ENCODE data around the gene MAPT. TPM values are rescaled to one million over a fixed set of nuclear protein-coding genes. Genes with fewer than 3 reads are reported as not detected.

Gene MAPT
- total RNA-seq, 1 experiment from 2014 or later, result 8.3 TPM

DNA sequence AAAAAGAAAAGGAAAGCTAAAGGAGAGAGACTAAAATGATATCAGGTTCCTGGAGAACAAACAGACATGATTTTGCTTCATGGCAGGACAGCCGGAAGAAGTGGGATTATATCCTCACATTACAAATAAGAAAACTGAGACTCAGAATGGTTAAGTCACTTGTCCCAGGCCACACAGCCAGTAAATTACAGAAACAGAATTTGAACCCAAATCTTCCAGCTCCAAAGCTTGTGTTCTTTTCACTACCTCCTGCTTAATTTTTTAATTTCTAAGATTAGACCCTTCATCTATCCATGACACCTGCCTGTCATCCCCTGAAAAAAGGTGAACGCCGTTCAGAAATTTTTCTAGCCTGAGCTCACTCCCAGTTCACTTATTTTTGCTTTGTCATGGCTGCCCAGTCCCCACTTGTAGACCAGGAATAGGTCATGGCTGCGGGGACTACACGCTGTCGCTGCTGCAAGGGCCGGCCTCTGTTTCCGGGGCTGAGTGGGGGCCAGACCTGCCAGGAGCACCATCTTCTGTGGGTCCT lies 36.1 kb downstream of the MAPT start:
- Histone ChIP-seq H3K4me3 (ENCODE audit: low read depth, low read length, poor library complexity, severe bottlenecking) (no peak overlapping the region), H3K4me1 (ENCODE audit: insufficient read depth, low read length, poor library complexity, severe bottlenecking) (no peaks in the 10 kb centered on the region), H3K9me3 (ENCODE audit: low read depth, low read length, poor library complexity, severe bottlenecking) (no peaks in the 10 kb centered on the region), H3K36me3 (ENCODE audit: insufficient read depth, low read length, poor library complexity, severe bottlenecking) (no peaks in the 10 kb centered on the region), H3K27ac (ENCODE audit: low read depth, low read length, poor library complexity, severe bottlenecking) (no peak overlapping the region), H3K27me3 (replicated peaks; ENCODE audit: insufficient read depth, low read depth, low read length, poor library complexity) (no peaks in the 10 kb centered on the region)
- DNase-seq (ENCODE audit: low spot score), result no peak
- ChIA-PET POLR2A (ENCODE audit: low non-redundant PET) (no interaction called here), CTCF (no interaction called here)
- TF ChIP-seq CTCF (conservative IDR thresholded peaks at IDR 0.05; ENCODE audit: low read depth, low read length), result no peak
- TF ChIP-seq EZH2 (IDR thresholded peaks at IDR 0.05; ENCODE audit: borderline replicate concordance, low read depth, low read length, poor library complexity, severe bottlenecking), result no peak
- intact Hi-C loops (cut with micrococcal nuclease; ENCODE audit: unreplicated experiment), result no loop called here
- no TSS peak for BruUV-seq (replicated peaks)

GRCh38 chr17:45931677-45932076 lies 37.3 kb downstream of the MAPT start:
- H3K4me3 ChIP-seq (ENCODE audit: low read depth, low read length, poor library complexity, severe bottlenecking), result no peak overlapping the region
- CTCF ChIA-PET, result no interaction called here

GRCh38 chr17:45934044-45934979 lies 40.0 kb downstream of the MAPT start:
- TF ChIP-seq EZH2 (IDR thresholded peaks at IDR 0.05; ENCODE audit: borderline replicate concordance, low read depth, low read length, poor library complexity, severe bottlenecking) (no peak), CTCF (conservative IDR thresholded peaks at IDR 0.05; ENCODE audit: low read depth, low read length) (no peak)
- Histone ChIP-seq H3K27ac (ENCODE audit: low read depth, low read length, poor library complexity, severe bottlenecking) (no peak overlapping the region), H3K36me3 (ENCODE audit: insufficient read depth, low read length, poor library complexity, severe bottlenecking) (no peaks in the 10 kb centered on the region), H3K4me1 (ENCODE audit: insufficient read depth, low read length, poor library complexity, severe bottlenecking) (no peaks in the 10 kb centered on the region), H3K27me3 (replicated peaks; ENCODE audit: insufficient read depth, low read depth, low read length, poor library complexity) (no peaks in the 10 kb centered on the region), H3K4me3 (ENCODE audit: low read depth, low read length, poor library complexity, severe bottlenecking) (no peak overlapping the region), H3K9me3 (ENCODE audit: low read depth, low read length, poor library complexity, severe bottlenecking) (no peaks in the 10 kb centered on the region)
- ChIA-PET CTCF (interaction anchor here (1.0 kb wide), 1 partner anchor 152 kb away, joined by 6 read pairs; no protein-coding TSS in a partner anchor), POLR2A (ENCODE audit: low non-redundant PET) (no interaction called here)
- intact Hi-C loops (cut with micrococcal nuclease; ENCODE audit: unreplicated experiment), result no loop called here
- BruUV-seq (replicated peaks), result no TSS peak
- no peak for DNase-seq (ENCODE audit: low spot score)

More at GRCh38 chr17:45931677-45932076, 37.3 kb downstream of the MAPT start:
- no peaks in the 10 kb centered on the region for H3K27me3 ChIP-seq (replicated peaks; ENCODE audit: insufficient read depth, low read depth, low read length, poor library complexity)
- no peak overlapping the region for H3K27ac ChIP-seq (ENCODE audit: low read depth, low read length, poor library complexity, severe bottlenecking)
- no peaks in the 10 kb centered on the region for H3K4me1 ChIP-seq (ENCODE audit: insufficient read depth, low read length, poor library complexity, severe bottlenecking)
- intact Hi-C loops (cut with micrococcal nuclease; ENCODE audit: unreplicated experiment), result no loop called here
- BruUV-seq (replicated peaks), result no TSS peak
- POLR2A ChIA-PET (ENCODE audit: low non-redundant PET), result no interaction called here
- no peak for TF ChIP-seq EZH2 (IDR thresholded peaks at IDR 0.05; ENCODE audit: borderline replicate concordance, low read depth, low read length, poor library complexity, severe bottlenecking)
- no peak for TF ChIP-seq CTCF (conservative IDR thresholded peaks at IDR 0.05; ENCODE audit: low read depth, low read length)
- no peaks in the 10 kb centered on the region for H3K36me3 ChIP-seq (ENCODE audit: insufficient read depth, low read length, poor library complexity, severe bottlenecking)
- no peak for DNase-seq (ENCODE audit: low spot score)
- no peaks in the 10 kb centered on the region for H3K9me3 ChIP-seq (ENCODE audit: low read depth, low read length, poor library complexity, severe bottlenecking)

Data from A673 (cell line).